Measurements from ENCODE around the gene SDHB. TPM values are rescaled to one million over a fixed set of nuclear protein-coding genes. Genes with fewer than 3 reads are reported as not detected.
"Not testable (repeated sequence)": the region's sequence is repeated elsewhere in the genome, so short reads cannot be mapped to it uniquely, and the experiment has no call there.

Gene SDHB
- total and polyA plus RNA-seq, 7 donors = 109 to 398 (median 173) TPM

GRCh38 chr1:17066361-17067068 is 12.7 kb upstream of the SDHB start:
- Histone ChIP-seq H3K9me3 (peaks cover 0 to 6% (median 4%) of the 10 kb centered on the region in 4 donors), H3K4me1 (peaks cover 0 to 13% (median 0%) of the 10 kb centered on the region in 4 donors), H3K36me3 (no peaks in the 10 kb centered on the region), H3K27me3 (no peaks in the 10 kb centered on the region), H3K4me3 (no peak overlapping the region), H3K27ac (no peak overlapping the region)
- no peak for DNase-seq
- 78 to 87% methylated on average over 11 of the region's 11 CpGs for WGBS, 2 donors
- intact Hi-C loops (cut with DNase I) = no loop called here
- TF ChIP-seq POLR2AphosphoS5 (IDR thresholded peaks at IDR 0.05) = no peak
- no peak for TF ChIP-seq CTCF (IDR thresholded peaks at IDR 0.05)
- TF ChIP-seq EP300 (IDR thresholded peaks at IDR 0.05) = no peak
- no peak for TF ChIP-seq POLR2A (IDR thresholded peaks at IDR 0.05)

GRCh38 chr1:17065666-17066065 is 11.8 kb upstream of the SDHB start:
- intact Hi-C loops (cut with DNase I) = no loop called here
- WGBS, 2 donors = 80 to 86% methylated on average over 7 of the region's 7 CpGs
- no peak for DNase-seq
- Histone ChIP-seq H3K27ac (no peak overlapping the region), H3K9me3 (peaks cover 0 to 6% (median 4%) of the 10 kb centered on the region in 4 donors), H3K27me3 (no peaks in the 10 kb centered on the region), H3K4me1 (peaks cover 0 to 13% (median 0%) of the 10 kb centered on the region in 4 donors), H3K4me3 (no peak overlapping the region), H3K36me3 (no peaks in the 10 kb centered on the region)
- TF ChIP-seq CTCF (IDR thresholded peaks at IDR 0.05) (no peak), POLR2AphosphoS5 (IDR thresholded peaks at IDR 0.05) (no peak), POLR2A (IDR thresholded peaks at IDR 0.05) (no peak), EP300 (IDR thresholded peaks at IDR 0.05) (no peak)

- H3K9me3 ChIP-seq; H3K36me3 ChIP-seq; H3K27me3 ChIP-seq; DNase-seq; H3K4me3 ChIP-seq; intact Hi-C loops (cut with DNase I): not testable (repeated sequence)
- 73 to 82% methylated on average over 7 of the region's 7 CpGs for WGBS, 2 donors
- Histone ChIP-seq H3K27ac (peak overlapping the region in 2 of 4 donors; percentile 66), H3K4me1 (peaks cover 0 to 13% (median 0%) of the 10 kb centered on the region in 4 donors)
Measured at GRCh38 chr1:17062751-17063150, 8.9 kb upstream of the SDHB start.

GRCh38 chr1:17061892-17062291 is 8.1 kb upstream of the SDHB start:
- H3K36me3 ChIP-seq = no peaks in the 10 kb centered on the region
- H3K4me1 ChIP-seq = peaks cover 0 to 13% (median 0%) of the 10 kb centered on the region in 4 donors
- no peaks in the 10 kb centered on the region for H3K27me3 ChIP-seq
- no peak for DNase-seq
- H3K4me3 ChIP-seq = no peak overlapping the region
- peaks cover 0 to 6% (median 4%) of the 10 kb centered on the region in 4 donors for H3K9me3 ChIP-seq
- H3K27ac ChIP-seq = no peak overlapping the region
- WGBS, 2 donors = 83 to 93% methylated on average over 2 of the region's 2 CpGs
- TF ChIP-seq POLR2A (IDR thresholded peaks at IDR 0.05) = no peak
- TF ChIP-seq POLR2AphosphoS5 (IDR thresholded peaks at IDR 0.05) = no peak
- no peak for TF ChIP-seq EP300 (IDR thresholded peaks at IDR 0.05)
- TF ChIP-seq CTCF (IDR thresholded peaks at IDR 0.05) = no peak
- intact Hi-C loops (cut with DNase I) = no loop called here

- H3K27me3 ChIP-seq = no peaks in the 10 kb centered on the region
- no peaks in the 10 kb centered on the region for H3K36me3 ChIP-seq
- WGBS, 2 donors = 81 to 82% methylated on average over 3 of the region's 3 CpGs
- H3K9me3 ChIP-seq = peaks cover 0 to 6% (median 4%) of the 10 kb centered on the region in 4 donors
- no peak overlapping the region for H3K4me3 ChIP-seq
- no peak overlapping the region for H3K27ac ChIP-seq
- no peak for TF ChIP-seq CTCF (IDR thresholded peaks at IDR 0.05)
- no peak for TF ChIP-seq POLR2A (IDR thresholded peaks at IDR 0.05)
- TF ChIP-seq POLR2AphosphoS5 (IDR thresholded peaks at IDR 0.05) = no peak
- TF ChIP-seq EP300 (IDR thresholded peaks at IDR 0.05) = no peak
- peaks cover 0 to 13% (median 0%) of the 10 kb centered on the region in 4 donors for H3K4me1 ChIP-seq
- no peak for DNase-seq
- intact Hi-C loops (cut with DNase I) = no loop called here
Measured at GRCh38 chr1:17061486-17061885, 7.7 kb upstream of the SDHB start.

Data from sigmoid colon (tissue), 7 donors.